Progenitor cell of endocrine pancreas (in vitro differentiated cells): ENCODE data around the gene SMAD2. TPM values are rescaled to one million over a fixed set of nuclear protein-coding genes. Genes with fewer than 3 reads are reported as not detected.

Experiments used
- DNase-seq: peaks from one replicate; pipeline ENCODE4 v3.0.0; 2021; ENCODE audit warnings: low spot score; ENCODE audit not compliant: unreplicated experiment
- H3K27ac Mint-ChIP-seq: 2 replicates; pipeline ENCODE4 v1.8.0; 2021; ENCODE audit warnings: mild to moderate bottlenecking, moderate library complexity, mixed read lengths
- H3K27me3 Mint-ChIP-seq: 2 replicates; pipeline ENCODE4 v1.8.0; 2021; ENCODE audit warnings: mixed read lengths
- H3K36me3 Mint-ChIP-seq: 2 replicates; pipeline ENCODE4 v1.8.0; 2022; ENCODE audit warnings: mixed read lengths; ENCODE audit not compliant: insufficient read depth
- H3K4me1 Mint-ChIP-seq: 2 replicates; pipeline ENCODE4 v1.8.0; 2021; ENCODE audit warnings: low read depth, mixed read lengths
- H3K4me3 Mint-ChIP-seq: 2 replicates; pipeline ENCODE4 v1.8.0; 2021; ENCODE audit warnings: low read depth, mild to moderate bottlenecking, moderate library complexity, mixed read lengths
- H3K9me3 Mint-ChIP-seq: 2 replicates; pipeline ENCODE4 v1.8.0; 2021; ENCODE audit warnings: low read depth, mixed read lengths
- CTCF ChIP-seq: fragments of 200-600 bp; sonication (generic); IDR thresholded peaks from one replicate; pipeline ENCODE4 v1.5.0; 2021; ENCODE audit warnings: antibody characterized with exemption, mild to moderate bottlenecking; ENCODE audit not compliant: unreplicated experiment
- total RNA-seq: library from RNA; stranded (reverse); gene quantifications from 2 replicates; pipeline ENCODE4 v1.2.1, GENCODE V29; 2021

SMAD2 gene
- total RNA-seq, 1 donor from 2014 or later, result 140 TPM

- H3K27me3 Mint-ChIP-seq, result peaks cover 3% of the 10 kb centered on the region
- no peak for TF ChIP-seq CTCF
- no peaks in the 10 kb centered on the region for H3K9me3 Mint-ChIP-seq
- DNase-seq, result no peak
- no peak overlapping the region for H3K27ac Mint-ChIP-seq
- H3K36me3 Mint-ChIP-seq, result no peaks in the 10 kb centered on the region
- no peak overlapping the region for H3K4me3 Mint-ChIP-seq
- H3K4me1 Mint-ChIP-seq, result peaks cover 10% of the 10 kb centered on the region
Observed at GRCh38 chr18:47975105-47975504, 44.6 kb upstream of the SMAD2 start.

- Mint-ChIP-seq H3K4me3 (no peak overlapping the region), H3K4me1 (peaks cover 10% of the 10 kb centered on the region), H3K9me3 (no peaks in the 10 kb centered on the region), H3K36me3 (peaks cover 5% of the 10 kb centered on the region), H3K27ac (no peak overlapping the region), H3K27me3 (peaks cover 3% of the 10 kb centered on the region)
- DNase-seq, result no peak
- TF ChIP-seq CTCF, result no peak
Observed at GRCh38 chr18:47970664-47971531, 40.4 kb upstream of the SMAD2 start.

GRCh38 chr18:47969816-47970215 lies 39.4 kb upstream of the SMAD2 start:
- H3K4me1 Mint-ChIP-seq, result peaks cover 10% of the 10 kb centered on the region
- no peak overlapping the region for H3K4me3 Mint-ChIP-seq
- H3K27ac Mint-ChIP-seq, result no peak overlapping the region
- no peaks in the 10 kb centered on the region for H3K9me3 Mint-ChIP-seq
- H3K36me3 Mint-ChIP-seq, result peaks cover 5% of the 10 kb centered on the region
- peaks cover 3% of the 10 kb centered on the region for H3K27me3 Mint-ChIP-seq
- DNase-seq, result no peak
- TF ChIP-seq CTCF, result no peak

GRCh38 chr18:47968721-47969120 lies 38.3 kb upstream of the SMAD2 start:
- no peak for DNase-seq
- Mint-ChIP-seq H3K9me3 (no peaks in the 10 kb centered on the region), H3K27me3 (peaks cover 3% of the 10 kb centered on the region), H3K4me3 (no peak overlapping the region), H3K4me1 (peaks cover 10% of the 10 kb centered on the region), H3K36me3 (peaks cover 5% of the 10 kb centered on the region), H3K27ac (peak overlapping the region; percentile 97)
- TF ChIP-seq CTCF, result no peak

GRCh38 chr18:47968006-47968676 lies 37.7 kb upstream of the SMAD2 start:
- TF ChIP-seq CTCF, result no peak
- H3K4me1 Mint-ChIP-seq, result peaks cover 10% of the 10 kb centered on the region
- no peak for DNase-seq
- peaks cover 2% of the 10 kb centered on the region for H3K27me3 Mint-ChIP-seq
- H3K4me3 Mint-ChIP-seq, result no peak overlapping the region
- H3K9me3 Mint-ChIP-seq, result no peaks in the 10 kb centered on the region
- H3K27ac Mint-ChIP-seq, result peak overlapping the region; percentile 97
- peaks cover 5% of the 10 kb centered on the region for H3K36me3 Mint-ChIP-seq
